SW480 (cell line): Measurements from ENCODE around the gene ADGRE2.
"Not testable (repeated sequence)": the region's sequence is repeated elsewhere in the genome, so short reads cannot be mapped to it uniquely, and the experiment has no call there.

Experiments used
- DNase-seq: peaks from one replicate; pipeline ENCODE4 v3.0.0-alpha.2; 2016; ENCODE audit warnings: low spot score

The ADGRE2 gene

DNA sequence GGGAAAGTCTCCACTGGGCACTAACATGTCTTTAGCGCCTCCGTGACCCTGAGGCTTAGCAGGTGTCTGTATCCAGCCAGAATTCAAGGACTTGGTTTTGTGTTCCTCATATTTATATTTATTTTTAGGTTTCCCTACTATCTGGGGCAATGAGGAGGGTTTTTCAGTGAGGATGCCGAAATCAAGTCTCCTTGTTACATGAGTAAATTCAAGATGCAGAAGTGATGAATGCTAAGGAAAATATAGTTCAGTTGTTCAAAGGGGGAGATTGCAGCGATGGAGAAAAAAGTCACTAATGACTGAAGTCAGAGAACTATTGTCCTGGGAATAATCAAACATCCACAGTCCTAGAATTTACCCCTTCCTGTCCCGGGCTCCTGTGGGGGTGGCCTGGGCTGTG is 791 bp upstream of the ADGRE2 start:
- DNase-seq = no peak

DNA sequence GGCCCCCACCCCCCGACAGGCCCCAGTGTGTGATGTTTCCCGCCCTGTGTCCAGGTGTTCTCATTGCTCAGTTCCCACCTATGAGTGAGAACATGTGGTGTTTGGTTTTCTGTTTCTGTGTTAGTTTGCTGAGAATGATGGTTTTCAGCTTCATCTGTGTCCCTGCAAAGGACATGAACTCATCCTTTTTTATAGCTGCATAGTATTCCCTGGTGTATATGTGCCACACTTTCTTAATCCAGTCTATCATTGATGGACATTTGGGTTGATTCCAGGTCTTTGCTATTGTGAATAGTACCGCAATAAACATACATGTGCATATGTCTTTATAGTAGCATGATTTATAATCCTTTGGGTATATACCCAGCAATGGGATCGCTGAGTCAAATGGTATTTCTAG is 715 bp downstream of the ADGRE2 start:
- not testable (repeated sequence) for DNase-seq

DNA sequence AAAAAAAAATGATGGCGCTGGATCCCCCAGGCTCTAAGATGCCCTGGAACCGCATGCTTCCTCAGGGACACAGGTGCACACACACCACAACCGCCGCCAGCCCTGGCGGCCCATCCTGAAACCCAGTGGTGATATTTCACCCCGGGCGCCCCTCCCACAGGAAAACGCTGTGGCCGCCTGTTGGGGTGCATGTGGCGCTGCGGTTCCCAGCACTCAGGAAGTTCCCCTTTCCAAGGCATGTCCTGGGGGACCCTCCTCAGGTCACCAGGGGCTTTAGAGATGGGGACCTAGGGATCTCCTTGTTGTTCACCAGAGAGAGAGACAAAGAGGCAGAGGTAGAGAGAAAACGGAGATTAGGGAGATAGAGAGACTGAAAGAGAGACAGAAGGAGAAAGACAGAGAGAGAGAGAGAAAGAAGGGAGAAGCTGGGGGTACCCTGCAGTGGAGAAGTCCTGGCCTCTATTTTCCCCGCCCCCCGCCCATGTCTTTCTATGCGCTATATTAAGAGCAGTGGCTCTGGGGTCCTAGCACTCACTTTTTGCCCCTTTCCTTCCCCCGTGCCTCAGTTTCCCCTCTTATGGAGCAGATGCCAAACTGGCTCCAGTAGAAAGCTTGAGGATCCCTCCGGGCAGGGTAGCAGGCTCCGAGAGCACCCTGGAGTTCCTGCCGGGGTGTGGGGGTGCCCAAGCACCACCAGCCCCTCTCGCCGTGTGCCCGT is 2.3 kb downstream of the ADGRE2 start:
- DNase-seq = peak; percentile 49

DNA sequence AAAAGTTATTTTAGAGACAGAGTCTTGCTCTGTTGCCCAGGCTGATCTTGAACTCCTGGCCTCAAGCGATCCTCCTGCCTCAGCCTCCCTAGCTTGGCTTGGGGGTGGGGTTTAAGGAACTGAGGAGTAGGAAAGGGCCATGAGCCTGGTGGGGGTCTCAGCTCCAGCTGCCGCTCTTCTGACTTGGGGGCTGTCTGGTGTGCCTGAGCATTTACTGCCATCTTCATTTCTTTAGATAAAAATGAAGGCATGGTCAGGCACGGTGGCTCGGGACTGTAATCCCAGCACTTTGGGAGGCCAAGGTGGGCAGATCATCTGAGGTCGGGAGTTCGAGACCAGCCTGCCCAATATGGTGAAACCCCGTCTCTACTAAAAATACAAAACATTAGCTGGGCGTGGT is 3.0 kb downstream of the ADGRE2 start:
- not testable (repeated sequence) for DNase-seq

DNA sequence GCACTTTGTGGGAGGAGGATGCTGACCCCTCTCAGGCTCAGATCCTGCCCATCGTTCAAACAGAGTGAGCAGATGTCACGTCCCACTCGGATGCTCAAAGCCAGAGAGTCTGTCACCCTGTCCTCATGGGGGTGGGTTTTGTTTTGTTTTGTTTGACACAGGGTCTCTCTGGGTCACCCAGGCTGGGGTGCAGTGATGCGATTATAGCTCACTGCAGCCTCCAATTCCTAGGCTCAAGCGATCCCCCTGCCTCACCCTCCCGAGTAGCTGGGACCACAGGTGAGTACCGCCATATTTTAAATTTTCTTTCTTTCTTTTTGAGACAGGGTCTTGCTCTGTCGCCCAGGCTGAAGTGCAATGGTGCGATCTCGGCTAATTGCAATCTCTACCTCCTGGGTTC is 4.0 kb downstream of the ADGRE2 start:
- DNase-seq = no peak

DNA sequence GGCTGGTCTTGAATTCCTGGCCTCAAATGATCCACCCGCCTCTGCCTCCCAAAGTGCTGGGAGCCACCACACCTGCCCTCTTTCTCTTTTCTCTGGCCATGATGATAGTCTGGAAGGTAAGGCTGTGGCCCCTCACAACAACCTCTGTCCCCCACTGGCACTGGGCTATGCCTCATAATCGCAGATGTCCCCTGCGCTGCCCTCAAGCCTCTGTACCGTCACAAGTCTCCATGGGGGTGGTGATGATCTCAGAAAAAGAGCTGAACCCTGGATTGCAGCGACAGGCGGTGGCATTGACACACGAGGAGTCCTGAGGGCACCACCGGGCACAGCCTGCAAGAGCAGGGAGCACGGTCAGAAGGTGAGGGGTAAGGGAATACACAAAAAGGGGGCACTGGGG is 4.6 kb downstream of the ADGRE2 start:
- DNase-seq = not testable (repeated sequence)

DNA sequence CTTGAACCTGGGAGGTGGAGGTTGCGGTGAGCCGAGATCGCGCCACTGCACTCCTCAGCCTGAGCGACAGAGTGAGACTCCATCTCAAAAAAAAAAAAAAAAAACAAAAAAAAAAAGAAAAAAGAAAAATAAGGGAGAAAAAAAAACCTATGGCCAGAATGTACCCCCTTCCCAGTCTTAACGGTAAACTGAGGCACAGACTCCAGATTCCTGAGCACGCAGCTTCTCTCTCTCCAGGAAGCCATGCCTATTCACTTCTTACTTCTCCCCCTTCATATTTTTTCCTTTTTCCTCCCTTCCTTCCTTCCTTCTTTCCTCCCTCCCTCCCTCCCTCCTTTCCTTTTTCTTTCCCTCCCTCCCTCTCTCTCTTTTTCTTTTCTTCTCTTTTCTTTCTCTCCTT is 5.4 kb downstream of the ADGRE2 start:
- no peak for DNase-seq

DNA sequence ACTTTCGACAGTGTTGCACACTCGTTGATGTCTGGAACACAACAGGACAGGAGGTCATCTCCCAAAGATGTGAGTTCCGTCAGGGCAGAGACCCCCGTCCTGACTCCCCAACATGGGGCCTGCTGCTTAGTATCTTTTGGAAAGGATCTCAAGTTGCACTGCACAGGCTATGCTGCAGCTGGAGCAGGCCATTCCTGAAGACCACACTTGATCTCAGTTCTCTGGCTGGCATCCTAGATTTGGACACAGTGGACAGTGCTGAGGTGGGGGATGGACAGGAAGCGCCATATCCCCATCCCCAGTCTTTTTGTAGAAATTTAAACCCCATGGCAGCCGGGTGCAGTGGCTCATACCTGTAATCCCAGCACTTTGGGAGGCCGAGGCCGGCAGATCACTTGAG is 5.9 kb downstream of the ADGRE2 start:
- no peak for DNase-seq

DNA sequence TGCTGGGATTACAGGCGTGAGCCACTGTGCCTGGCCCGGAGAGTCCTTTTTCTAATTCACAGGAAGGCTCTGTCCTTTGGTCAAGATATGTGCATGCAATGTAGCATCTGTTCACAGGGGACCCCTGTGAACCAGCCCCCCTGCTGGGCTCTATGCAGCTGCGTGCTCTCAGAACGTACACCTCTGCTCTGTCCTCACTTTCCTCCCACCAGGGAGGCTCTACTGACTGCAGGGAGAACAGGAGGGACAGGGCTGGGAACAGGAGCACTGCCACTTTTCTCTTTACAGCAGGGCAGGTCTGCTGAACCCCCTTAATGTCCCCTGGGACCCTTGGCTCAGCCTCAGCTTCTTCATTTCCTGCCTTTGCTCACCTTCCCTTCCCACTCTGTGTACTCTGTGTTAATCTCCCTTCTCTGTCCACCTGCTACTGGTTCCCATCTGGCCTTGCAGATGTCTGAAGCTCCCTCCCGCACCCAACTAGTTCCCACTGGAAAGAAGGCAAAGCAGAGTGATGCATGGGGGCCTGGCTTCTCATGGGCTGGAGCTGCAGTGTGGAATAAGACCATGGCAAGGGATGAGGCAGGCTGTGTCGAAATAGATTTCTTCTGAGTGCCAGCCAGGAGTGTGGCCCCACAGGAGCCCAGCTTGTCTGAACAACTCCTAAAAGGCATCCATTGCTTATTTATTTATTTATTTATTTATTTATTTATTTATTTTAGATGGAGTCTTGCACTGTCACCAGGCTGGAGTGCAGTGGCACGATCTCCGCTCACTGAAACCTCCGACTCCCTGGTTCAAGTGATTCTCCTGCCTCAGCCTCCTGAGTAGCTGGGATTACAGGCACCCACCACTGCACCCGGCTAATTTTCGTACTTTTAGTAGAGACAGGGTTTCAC is 7.2 kb downstream of the ADGRE2 start:
- DNase-seq = no peak

DNA sequence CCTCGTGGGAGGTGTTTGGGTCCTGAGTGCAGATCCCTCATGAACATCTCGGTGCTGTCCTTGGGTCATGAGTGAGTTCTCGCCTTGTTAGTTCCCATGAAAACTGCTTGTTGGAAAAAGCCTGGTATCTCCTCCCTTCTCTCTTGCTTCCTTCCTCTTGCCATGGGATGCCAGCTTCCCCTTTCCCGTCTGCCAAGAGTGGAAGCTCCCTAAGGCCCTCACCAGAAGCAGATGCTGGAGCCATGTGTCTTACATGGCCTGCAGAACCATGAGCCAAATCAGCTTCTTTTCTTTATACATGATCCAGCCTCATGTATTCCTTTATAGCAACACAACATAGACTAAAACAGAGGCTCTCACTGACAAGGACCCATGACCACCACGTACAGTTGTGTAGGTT is 8.2 kb downstream of the ADGRE2 start:
- no peak for DNase-seq

DNA sequence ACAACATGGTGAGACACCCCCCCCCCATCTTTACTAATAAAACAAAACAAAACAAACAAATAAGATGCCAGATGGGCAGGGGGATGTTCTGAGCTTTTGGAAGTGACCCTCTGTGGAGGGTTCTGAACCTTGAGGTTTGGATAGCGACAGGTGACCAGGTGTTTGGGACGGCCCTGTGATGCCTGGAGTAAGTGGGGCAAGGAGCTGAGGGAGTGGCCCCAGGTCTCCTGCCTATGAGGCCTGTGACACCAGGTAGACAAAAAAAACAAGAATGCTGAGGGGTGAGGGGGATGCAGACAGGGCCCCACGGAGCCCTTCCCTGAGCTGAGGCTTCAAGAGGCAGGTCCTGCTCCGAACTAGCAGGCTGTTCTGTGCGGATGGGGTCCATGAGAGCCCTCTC is 9.2 kb downstream of the ADGRE2 start:
- DNase-seq = no peak

DNA sequence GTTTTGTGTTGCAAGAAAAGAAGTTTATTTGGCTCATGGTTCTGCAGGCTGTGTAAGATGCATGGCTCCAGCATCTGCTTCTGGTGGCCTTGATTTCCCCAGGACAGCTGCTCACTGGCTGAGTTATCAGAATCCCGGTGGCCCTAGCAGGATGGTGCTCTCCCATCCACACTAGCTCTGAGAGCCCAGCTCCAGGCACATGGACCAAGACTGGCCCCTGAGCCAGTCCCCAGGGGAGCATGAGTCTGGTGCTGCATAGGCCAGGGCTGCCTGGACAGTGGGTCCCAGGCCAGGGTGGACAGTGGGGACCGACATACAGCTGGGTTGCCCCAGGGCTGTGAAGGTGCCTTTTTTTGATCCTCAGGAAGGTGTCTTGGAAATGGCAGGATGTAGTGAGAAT is 10.4 kb downstream of the ADGRE2 start:
- DNase-seq = no peak

DNA sequence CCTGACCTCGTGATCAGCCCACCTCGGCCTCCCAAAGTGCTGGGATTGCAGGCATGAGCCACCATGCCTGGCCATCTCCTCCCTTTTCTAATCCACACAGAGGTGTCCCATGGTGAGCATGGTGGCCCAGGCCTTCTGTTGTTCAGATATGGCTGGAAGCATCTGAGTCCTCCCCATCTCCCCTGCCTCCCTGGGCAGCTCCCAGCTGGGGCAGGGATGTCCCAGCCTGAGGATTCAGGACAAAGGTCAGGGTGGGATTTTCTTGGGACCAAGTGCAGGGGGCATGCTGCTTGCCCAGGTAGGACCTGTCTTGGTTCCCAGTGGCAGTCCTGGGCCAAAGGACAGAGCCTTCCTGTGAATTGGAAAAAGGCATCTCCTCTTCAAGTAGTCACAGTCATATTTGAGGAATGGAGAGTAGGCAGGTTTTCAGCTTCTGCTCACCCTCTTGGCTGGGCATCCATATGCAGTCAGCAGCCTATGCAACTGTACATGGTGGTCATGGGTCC is 10.8 kb downstream of the ADGRE2 start:
- no peak for DNase-seq

DNA sequence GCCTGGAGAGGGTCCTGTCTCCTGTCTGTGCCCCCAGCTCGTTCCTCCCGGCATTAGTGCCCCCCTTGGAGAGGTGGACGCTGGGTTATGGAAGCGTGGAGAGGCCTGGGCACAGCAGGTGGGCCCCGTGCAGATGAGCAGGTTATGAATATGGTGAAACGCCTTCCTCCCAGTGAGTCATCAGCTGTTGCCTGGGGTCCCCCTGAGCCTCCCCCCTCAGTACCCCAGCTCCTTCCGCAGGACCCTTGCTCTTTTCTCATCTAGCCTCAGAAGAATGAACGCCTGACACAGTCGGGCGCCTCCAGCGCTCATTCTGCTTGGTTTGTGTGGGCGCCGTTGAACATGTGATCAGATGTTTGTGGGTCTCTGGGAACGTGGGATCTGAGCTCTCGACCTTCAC is 12.5 kb downstream of the ADGRE2 start:
- not testable (repeated sequence) for DNase-seq

DNA sequence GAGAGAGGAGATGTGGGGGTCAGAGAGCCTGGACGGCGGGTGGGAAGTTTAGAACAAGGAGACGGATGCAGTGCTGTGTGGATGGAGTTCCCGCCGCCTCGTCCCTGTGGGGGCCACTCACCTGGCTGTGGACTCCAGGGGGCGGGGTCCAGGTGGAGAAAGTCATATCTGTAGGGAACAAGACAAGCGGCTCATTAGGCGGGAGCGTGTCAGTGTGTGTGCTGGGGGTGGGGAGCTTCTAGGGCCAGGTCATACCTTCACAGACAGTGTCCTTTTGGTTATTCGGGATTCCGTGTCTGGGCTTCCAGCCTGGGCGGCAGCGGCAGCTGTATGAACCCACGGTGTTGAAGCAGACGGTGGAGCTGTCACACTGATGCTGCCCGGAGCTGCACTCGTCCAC is 13.0 kb downstream of the ADGRE2 start:
- DNase-seq = not testable (repeated sequence)

DNA sequence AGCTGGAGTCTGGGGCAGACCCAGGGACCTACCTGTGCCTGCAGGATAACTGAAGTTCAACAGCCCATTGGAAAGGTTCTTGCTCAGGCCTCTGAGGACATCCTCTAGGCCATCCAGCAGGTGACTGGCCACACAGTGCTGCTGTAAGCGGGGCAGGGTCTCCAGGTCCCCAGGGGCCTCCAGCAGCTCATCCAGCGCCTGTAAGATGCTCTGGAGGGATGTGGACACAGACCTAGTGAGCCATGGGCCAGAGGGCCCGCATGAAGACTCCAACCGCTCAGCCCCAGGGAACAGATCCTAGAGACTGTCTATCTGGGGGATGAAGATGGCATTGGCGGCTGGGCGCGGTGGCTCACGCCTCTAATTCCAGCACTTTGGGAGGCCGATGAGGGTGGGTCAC is 14.0 kb downstream of the ADGRE2 start:
- DNase-seq = no peak

DNA sequence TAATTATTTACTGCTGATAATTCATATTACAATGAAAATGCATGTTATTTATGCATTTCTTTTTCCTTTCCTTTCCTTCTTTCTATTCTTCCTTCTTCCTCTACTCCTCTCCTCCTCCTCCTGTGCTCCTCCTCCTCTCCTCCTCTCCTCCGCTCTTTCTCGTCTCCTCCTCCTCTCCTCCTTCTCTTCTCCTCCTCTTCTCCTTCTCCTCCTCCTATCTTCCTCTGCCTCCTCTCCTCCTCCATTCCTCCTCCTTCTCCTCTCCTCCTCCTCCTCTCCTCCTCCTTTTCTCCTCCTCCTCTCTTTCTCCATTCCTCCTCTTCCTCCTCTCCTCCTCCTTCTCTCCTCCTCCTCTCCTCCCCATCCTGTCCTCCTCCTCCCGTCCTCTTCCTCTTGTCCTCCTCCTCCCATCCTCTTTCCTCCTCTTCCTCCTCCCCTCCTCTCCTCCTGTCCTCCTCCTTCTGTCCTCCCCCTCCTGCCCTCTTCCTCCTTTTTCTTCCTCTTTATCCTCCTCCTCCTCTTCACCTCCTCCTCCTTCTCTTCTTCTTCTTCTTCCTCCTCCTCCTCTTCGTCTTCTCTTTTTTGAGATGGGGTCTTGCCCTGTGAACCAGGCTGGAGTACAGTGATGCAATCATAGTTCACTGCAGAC is 14.7 kb downstream of the ADGRE2 start:
- DNase-seq = no peak

DNA sequence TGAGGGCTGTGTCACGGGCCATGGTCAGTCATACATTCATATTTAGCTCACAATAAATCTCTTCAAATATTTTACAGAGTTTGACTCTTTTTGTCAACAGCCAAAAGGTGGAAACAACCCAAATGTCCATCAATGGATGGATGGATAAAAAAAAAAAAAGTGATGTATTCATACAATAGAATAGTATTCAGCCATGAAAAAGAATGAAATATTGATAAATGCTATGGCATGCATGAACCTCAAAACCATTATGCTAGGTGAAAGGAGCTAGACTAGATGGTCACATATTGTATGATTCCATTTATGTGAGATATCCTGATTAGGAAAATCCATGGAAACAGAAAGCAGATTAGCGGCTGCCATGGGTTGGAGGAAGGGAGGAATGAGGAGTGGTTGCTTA is 16.2 kb downstream of the ADGRE2 start:
- no peak for DNase-seq

DNA sequence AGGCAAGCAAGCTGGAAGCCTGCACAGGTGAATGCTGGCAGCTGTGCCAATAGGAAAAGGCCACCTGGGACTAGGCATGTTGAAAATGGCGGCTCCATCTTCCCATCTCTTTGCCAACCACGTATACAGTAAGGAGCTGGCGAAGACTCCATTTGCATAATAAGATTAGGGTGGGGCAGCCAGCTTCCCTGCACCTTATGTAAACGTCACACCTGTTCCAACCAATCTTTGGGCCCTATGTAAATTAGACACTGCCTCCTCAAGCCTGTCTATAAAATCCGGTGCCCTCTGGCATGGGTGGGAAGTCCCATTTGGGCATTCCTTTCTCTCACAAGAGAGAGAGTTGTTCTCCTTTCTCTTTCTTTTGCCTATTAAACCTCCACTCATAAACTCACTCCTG is 16.8 kb downstream of the ADGRE2 start:
- no peak for DNase-seq

DNA sequence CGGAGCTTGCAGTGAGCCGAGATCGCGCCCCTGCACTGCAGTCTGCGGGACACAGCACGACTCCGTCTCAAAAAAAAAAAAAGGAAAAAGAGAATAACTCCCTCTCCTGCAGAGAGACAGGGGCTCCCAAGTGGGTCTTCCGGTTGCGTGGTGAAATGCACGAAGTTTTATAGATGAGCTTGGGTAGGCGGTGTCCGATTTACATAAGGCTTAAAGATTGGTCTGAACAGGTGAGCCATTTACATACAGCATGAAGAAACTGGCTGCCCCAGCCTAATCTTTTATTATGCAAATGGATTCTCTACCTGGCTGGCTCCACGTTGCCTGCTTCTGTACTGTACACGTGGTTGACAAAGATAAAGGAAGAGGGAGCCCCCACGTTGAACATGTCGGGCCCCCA is 19.5 kb downstream of the ADGRE2 start:
- no peak for DNase-seq

DNA sequence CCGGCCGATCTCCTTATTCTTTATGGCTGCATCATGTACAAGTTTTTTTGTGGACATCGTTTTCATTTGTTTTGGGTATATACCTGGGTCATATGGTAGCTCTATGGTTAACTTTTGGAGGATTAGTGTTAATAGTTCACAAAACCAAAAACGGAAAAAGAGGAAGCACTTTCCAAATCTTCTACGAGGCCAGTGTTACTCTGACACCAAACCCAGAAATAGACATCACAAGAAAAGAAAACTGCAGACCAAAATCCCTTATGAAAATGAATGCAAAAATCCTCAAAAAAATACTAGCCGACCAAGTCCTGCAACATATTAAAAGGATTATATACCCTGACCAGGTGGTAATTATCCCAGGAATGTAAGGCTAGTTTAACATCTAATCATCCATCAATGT is 29.8 kb downstream of the ADGRE2 start:
- DNase-seq = no peak

DNA sequence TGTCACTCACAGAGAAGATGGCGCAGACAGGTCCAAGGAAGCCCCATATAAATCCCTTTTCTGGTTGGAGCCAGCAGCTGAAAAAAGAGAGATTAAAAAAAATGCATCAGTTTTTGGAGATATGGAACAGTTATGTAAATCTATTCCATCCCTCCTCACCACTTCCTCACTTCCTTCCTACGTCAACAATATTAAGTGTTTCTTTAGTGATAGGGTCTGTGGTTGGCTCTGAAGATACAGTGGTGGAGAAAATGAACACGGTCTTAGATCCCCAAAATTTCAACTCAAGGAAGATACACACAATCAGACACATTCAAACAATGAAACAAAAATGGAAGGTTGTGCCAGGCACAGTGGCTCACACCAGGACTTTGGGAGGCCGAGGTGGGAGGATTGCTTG is 31.5 kb downstream of the ADGRE2 start:
- no peak for DNase-seq

DNA sequence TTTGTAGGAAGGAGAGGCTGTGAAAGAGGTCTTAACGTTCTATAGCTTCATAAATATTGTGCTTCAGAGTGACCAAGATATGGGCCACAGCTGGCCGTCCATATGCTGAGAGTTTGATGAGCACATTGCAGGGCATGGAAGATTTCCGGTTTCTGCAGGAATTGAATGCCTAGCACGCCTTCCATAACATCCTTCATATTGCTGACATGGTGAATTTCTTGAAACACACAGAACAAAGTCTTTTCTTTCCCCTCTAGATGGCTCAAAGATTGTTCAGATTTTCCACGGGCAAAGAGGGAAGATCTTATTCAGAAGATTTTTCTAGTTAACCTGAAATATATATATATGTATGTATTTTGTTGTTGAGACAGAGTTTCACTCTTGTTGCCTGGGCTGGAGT is 42.4 kb downstream of the ADGRE2 start:
- DNase-seq = no peak
